HepG2 (cell line): Measurements from ENCODE around the gene WSCD1. TPM values are rescaled to one million over a fixed set of nuclear protein-coding genes. Genes with fewer than 3 reads are reported as not detected.

Source experiments
- ATAC-seq: fragments of 200-7000 bp; cut with Tn5 transposase; 3 replicates; pipeline ENCODE4 v1.9.1; 2020; ENCODE audit warnings: mild to moderate bottlenecking, moderate library complexity
- BruUV-seq: library from RNA; stranded (reverse); fragments of 400-500 nt; replicated peaks from 2 replicates; lab custom pipeline; 2021; lab: Mats Ljungman, UMichigan
- CTCF ChIA-PET: fragments of 300-600 bp; formaldehyde crosslinking; extraction: SDS; loops from one replicate; lab custom pipeline; 2021; ENCODE audit warnings: low total read pairs, inconsistent platforms, low intra/inter-chr PET ratio; lab: Yijun Ruan, JAX
- POLR2A ChIA-PET: fragments of 350-600 bp; sonication (Branson Sonifier 250); formaldehyde crosslinking; loops from one replicate; lab custom pipeline; 2020; ENCODE audit warnings: antibody characterized with exemption, inconsistent platforms; lab: Yijun Ruan, JAX
- DNase-seq: peaks from one replicate; pipeline ENCODE4 v3.0.0-alpha.2; 2015; ENCODE audit warnings: low spot score
- FAIRE-seq: peaks from 3 replicates; lab custom pipeline; 2011; peaks lifted over from hg19 to GRCh38; lab: Jason Lieb, UNC
- H2AFZ ChIP-seq: one replicate; pipeline ENCODE4 v1.6.1; 2011; ENCODE audit warnings: low read length, inconsistent platforms
- H3K27ac ChIP-seq: fragments of 300-600 bp; 3 replicates; pipeline ENCODE4 v1.8.0; 2011; ENCODE audit warnings: mixed run types, mild to moderate bottlenecking, mixed read lengths, low read length, inconsistent platforms; ENCODE audit not compliant: insufficient read depth; ENCODE audit errors: extremely low read length
- H3K27me3 ChIP-seq, 2 experiments: fragments of 200-600 bp in 1 of 2; 2 replicates in 1 of 2; 3 replicates in 1 of 2; pipeline versions ENCODE4 v1.6.0 to v1.8.0; 2011; ENCODE audit warnings: low read length in 2 of 2, mild to moderate bottlenecking in 2 of 2, moderate library complexity in 2 of 2, inconsistent platforms in 1 of 2; ENCODE audit not compliant: insufficient read depth in 2 of 2, control insufficient read depth in 1 of 2
- H3K36me3 ChIP-seq, 2 experiments: fragments of 200-600 bp in 1 of 2; replicated peaks in 1 of 2; 2 replicates in 1 of 2; 3 replicates in 1 of 2; pipeline versions ENCODE4 v1.5.1 to v1.8.0; 2011; ENCODE audit warnings: low read length in 2 of 2, inconsistent platforms in 1 of 2; ENCODE audit not compliant: insufficient read depth in 2 of 2, control insufficient read depth in 1 of 2
- H3K4me1 ChIP-seq: 2 replicates; pipeline ENCODE4 v1.5.1; 2012; ENCODE audit warnings: low read length, inconsistent platforms; ENCODE audit not compliant: insufficient read depth
- H3K4me2 ChIP-seq: 2 replicates; pipeline ENCODE4 v1.6.0; 2011; ENCODE audit warnings: low read depth, low read length, inconsistent platforms
- H3K4me3 ChIP-seq, 3 experiments: fragments of 200-600 bp in 1 of 3; sonication (generic), shearing (Covaris generic) in 1 of 3; replicated peaks in 1 of 3; 2 replicates each; pipeline ENCODE4 v1.5.1; 2011 to 2016; ENCODE audit warnings: low read length in 3 of 3, inconsistent platforms in 2 of 3, low read depth in 2 of 3, mild to moderate bottlenecking in 2 of 3, control low read depth in 1 of 3, mixed read lengths in 1 of 3; ENCODE audit not compliant: insufficient read depth in 1 of 3
- H3K79me2 ChIP-seq: one replicate; pipeline ENCODE4 v1.6.1; 2011; ENCODE audit warnings: low read length, inconsistent platforms; ENCODE audit not compliant: insufficient read depth
- H3K9ac ChIP-seq: 2 replicates; pipeline ENCODE4 v1.6.0; 2011; ENCODE audit warnings: mild to moderate bottlenecking, low read depth, low read length, inconsistent platforms; ENCODE audit not compliant: insufficient read depth
- H3K9me3 ChIP-seq: 2 replicates; pipeline ENCODE4 v1.5.1; 2012; ENCODE audit warnings: mild to moderate bottlenecking, low read length
- H4K20me1 ChIP-seq: 2 replicates; pipeline ENCODE4 v1.6.0; 2011; ENCODE audit warnings: inconsistent platforms, mild to moderate bottlenecking, low read length, moderate library complexity; ENCODE audit not compliant: insufficient read depth
- ADNP ChIP-seq: sonication (generic); formaldehyde crosslinking; IDR thresholded peaks from 2 replicates; pipeline ENCODE4 v1.4.0; 2020; ENCODE audit warnings: missing genetic modification reagents
- ATM ChIP-seq: fragments of 450-650 bp; IDR thresholded peaks from 2 replicates; pipeline ENCODE4 v1.7.1; 2017; ENCODE audit warnings: mild to moderate bottlenecking, borderline replicate concordance
- ELF4 ChIP-seq: sonication (generic); formaldehyde crosslinking; IDR thresholded peaks from 2 replicates; pipeline ENCODE4 v1.5.0; 2020; ENCODE audit warnings: missing genetic modification reagents, mild to moderate bottlenecking, moderate library complexity, borderline replicate concordance
- FOXO1 ChIP-seq: sonication (generic); formaldehyde crosslinking; IDR thresholded peaks from 2 replicates; pipeline ENCODE4 v1.4.0; 2020; ENCODE audit warnings: missing genetic modification reagents
- JUND ChIP-seq: sonication (generic); formaldehyde crosslinking; IDR thresholded peaks from 2 replicates; pipeline ENCODE4 v1.8.0; 2022; ENCODE audit warnings: mild to moderate bottlenecking, missing genetic modification reagents
- MAFF ChIP-seq: IDR thresholded peaks from 2 replicates; pipeline ENCODE4 v1.6.1; 2011; ENCODE audit warnings: low read depth, low read length, improper control_type of control experiment
- NCOR1 ChIP-seq: fragments of 200-600 bp; sonication (generic); IDR thresholded peaks from 2 replicates; pipeline ENCODE4 v1.7.0; 2017; ENCODE audit warnings: antibody characterized with exemption, low read length, borderline replicate concordance
- NRL ChIP-seq: sonication (generic); formaldehyde crosslinking; IDR thresholded peaks from 2 replicates; pipeline ENCODE4 v1.5.0; 2020; ENCODE audit warnings: missing genetic modification reagents, mild to moderate bottlenecking, moderate library complexity, borderline replicate concordance
- PAWR ChIP-seq: sonication (generic); formaldehyde crosslinking; IDR thresholded peaks from 2 replicates; pipeline ENCODE4 v1.4.0; 2020; ENCODE audit warnings: missing genetic modification reagents, mild to moderate bottlenecking, borderline replicate concordance
- SUZ12 ChIP-seq: fragments of 150-350 bp; IDR thresholded peaks from 2 replicates; pipeline ENCODE4 v1.6.1; 2014; ENCODE audit warnings: low read depth, low read length
- ZBTB44 ChIP-seq: sonication (generic); formaldehyde crosslinking; IDR thresholded peaks from 2 replicates; pipeline ENCODE4 v1.4.0; 2020; ENCODE audit warnings: missing genetic modification reagents
- ZNF180 ChIP-seq: sonication (generic); formaldehyde crosslinking; IDR thresholded peaks from 2 replicates; pipeline ENCODE4 v1.4.0; 2020; ENCODE audit warnings: low read depth, missing genetic modification reagents, borderline replicate concordance
- ZNF501 ChIP-seq: sonication (generic); formaldehyde crosslinking; IDR thresholded peaks from 2 replicates; pipeline ENCODE4 v1.5.1; 2020; ENCODE audit warnings: mild to moderate bottlenecking, moderate library complexity, missing genetic modification reagents
- ZNF543 ChIP-seq: sonication (generic); formaldehyde crosslinking; IDR thresholded peaks from 2 replicates; pipeline ENCODE4 v1.4.0; 2020; ENCODE audit warnings: mild to moderate bottlenecking, missing genetic modification reagents
- ZNF577 ChIP-seq: sonication (generic); formaldehyde crosslinking; IDR thresholded peaks from 2 replicates; pipeline ENCODE4 v1.4.0; 2020; ENCODE audit warnings: mild to moderate bottlenecking, low read depth, missing genetic modification reagents, borderline replicate concordance
- ZNF792 ChIP-seq: IDR thresholded peaks from 2 replicates; pipeline ENCODE4 v1.6.1; 2016
- whole genome bisulfite sequencing: methylation state at CpG from one replicate; pipeline ENCODE4 v1.1.6; 2017; ENCODE audit warnings: low lambda C conversion rate; 5-methylcytosine and 5-hydroxymethylcytosine counted together
- in situ Hi-C: cut with HindIII; loops from 2 replicates; pipeline ENCODE4 v1.10.0; 2017; ENCODE audit warnings: low pct_unique_long_range_greater_than_20kb; ENCODE audit not compliant: extremely low pct_ligation_motif_present
- intact Hi-C: fragments of 100-400 bp; cut with micrococcal nuclease; formaldehyde crosslinking; loops from one replicate; pipeline ENCODE4 v1.10.0; 2022; ENCODE audit not compliant: unreplicated experiment
- polyA plus RNA-seq, 8 experiments: library from polyadenylated mRNA; depleted of rRNA in 3 of 8; stranded (reverse) in 7 of 8; unstranded in 1 of 8; fragments of >200 nt; fragmentation: Illumina TruSeq in 4 of 8; extraction: Trizol in 4 of 8; gene quantifications; 2 replicates each; pipeline versions ENCODE4 v1.2.1 to v1.2.3, GENCODE V29; 2011 to 2016; ENCODE audit warnings: low read depth in 4 of 8, missing spikeins in 1 of 8, mixed read lengths in 1 of 8; ENCODE audit not compliant: insufficient read depth in 1 of 8
- total RNA-seq, 5 experiments: library from RNA; depleted of rRNA; stranded (reverse); fragments of >200 nt; fragmentation: Illumina TruSeq; extraction: Trizol; gene quantifications; 2 replicates each; pipeline ENCODE4 v1.2.3, GENCODE V29; 2016; ENCODE audit warnings: low read depth in 1 of 5
- TF ChIP-seq, protein P1 (sequence below): sonication (generic); formaldehyde crosslinking; IDR thresholded peaks from 2 replicates; pipeline ENCODE4 v1.8.1; 2022; ENCODE audit warnings: mild to moderate bottlenecking, missing genetic modification reagents

The WSCD1 gene
- total and polyA plus RNA-seq, 2 of the 13 experiments (the other 11 are each of a cell fraction or from before 2014, with no cell fraction given): 0.24 to 2.7 TPM

DNA sequence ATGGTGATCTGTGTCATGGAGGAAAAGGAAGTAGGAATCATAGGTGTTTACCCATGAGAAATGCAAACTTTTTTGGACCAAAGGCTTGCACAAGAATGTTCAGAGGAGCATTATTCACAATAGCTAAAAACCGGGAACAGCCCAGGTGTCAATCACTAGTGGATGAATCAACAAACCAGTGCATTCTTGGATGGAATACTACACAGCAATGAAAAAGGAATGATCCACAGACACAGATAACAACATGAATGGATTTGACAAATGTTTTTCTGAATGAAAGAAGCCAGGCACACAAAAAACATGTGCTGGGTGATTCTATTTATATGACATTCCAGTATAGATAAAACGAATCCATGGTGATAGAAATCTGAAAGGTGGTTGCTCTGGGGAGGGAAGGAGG lies 36.0 kb downstream of the WSCD1 start:
- Histone ChIP-seq H3K4me1 (peaks cover 9% of the 10 kb centered on the region; the same call in 1 of the 2 replicates), H3K4me3 (no peak overlapping the region), H3K79me2 (no peaks in the 10 kb centered on the region), H3K36me3 (no peaks in the 10 kb centered on the region), H3K9me3 (no peaks in the 10 kb centered on the region), H4K20me1 (no peaks in the 10 kb centered on the region), H3K4me2 (no peak overlapping the region), H2AFZ (no peak overlapping the region), H3K27me3 (peaks cover 0 to 1% of the 10 kb centered on the region in 2 experiments; a peak in 1 of 5 replicates), H3K9ac (no peak overlapping the region), H3K27ac (no peak overlapping the region)
- no peak for FAIRE-seq
- intact Hi-C loops: no loop called here
- ATAC-seq: no peak
- in situ Hi-C loops: no loop called here
- POLR2A ChIA-PET: no interaction called here
- 5% methylated on average over 2 of the region's 2 CpGs for WGBS
- TF ChIP-seq, protein P1, sequence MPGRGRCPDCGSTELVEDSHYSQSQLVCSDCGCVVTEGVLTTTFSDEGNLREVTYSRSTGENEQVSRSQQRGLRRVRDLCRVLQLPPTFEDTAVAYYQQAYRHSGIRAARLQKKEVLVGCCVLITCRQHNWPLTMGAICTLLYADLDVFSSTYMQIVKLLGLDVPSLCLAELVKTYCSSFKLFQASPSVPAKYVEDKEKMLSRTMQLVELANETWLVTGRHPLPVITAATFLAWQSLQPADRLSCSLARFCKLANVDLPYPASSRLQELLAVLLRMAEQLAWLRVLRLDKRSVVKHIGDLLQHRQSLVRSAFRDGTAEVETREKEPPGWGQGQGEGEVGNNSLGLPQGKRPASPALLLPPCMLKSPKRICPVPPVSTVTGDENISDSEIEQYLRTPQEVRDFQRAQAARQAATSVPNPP (CRISPR knock-in tag): no peak
- TF ChIP-seq ADNP (no peak), PAWR (no peak), NCOR1 (no peak), JUND (no peak), ZNF180 (CRISPR knock-in tag) (no peak), SUZ12 (no peak), ZBTB44 (no peak), FOXO1 (no peak), ELF4 (CRISPR knock-in tag) (no peak), MAFF (no peak), NRL (CRISPR knock-in tag) (no peak), ZNF577 (CRISPR knock-in tag) (no peak), ZNF792 (CRISPR knock-in tag) (no peak), ZNF543 (CRISPR knock-in tag) (no peak), ATM (no peak), ZNF501 (CRISPR knock-in tag) (no peak)
- CTCF ChIA-PET: no interaction called here
- no peak for DNase-seq
- no TSS peak for BruUV-seq
